Dermis blood vessel endothelial cell (primary cell): Measurements from ENCODE around the gene CYP4F3. TPM values are rescaled to one million over a fixed set of nuclear protein-coding genes. Genes with fewer than 3 reads are reported as not detected.
"Not testable (repeated sequence)": the region's sequence is repeated elsewhere in the genome, so short reads cannot be mapped to it uniquely, and the experiment has no call there.

ENCODE experiments used
- DNase-seq: peaks from one replicate; pipeline ENCODE4 v3.0.0; 2010
- total RNA-seq: library from RNA; depleted of rRNA; stranded (reverse); fragments of >200 nt; gene quantifications from 2 replicates; pipeline ENCODE4 v1.2.3, GENCODE V29; 2014

The CYP4F3 gene, protein sequence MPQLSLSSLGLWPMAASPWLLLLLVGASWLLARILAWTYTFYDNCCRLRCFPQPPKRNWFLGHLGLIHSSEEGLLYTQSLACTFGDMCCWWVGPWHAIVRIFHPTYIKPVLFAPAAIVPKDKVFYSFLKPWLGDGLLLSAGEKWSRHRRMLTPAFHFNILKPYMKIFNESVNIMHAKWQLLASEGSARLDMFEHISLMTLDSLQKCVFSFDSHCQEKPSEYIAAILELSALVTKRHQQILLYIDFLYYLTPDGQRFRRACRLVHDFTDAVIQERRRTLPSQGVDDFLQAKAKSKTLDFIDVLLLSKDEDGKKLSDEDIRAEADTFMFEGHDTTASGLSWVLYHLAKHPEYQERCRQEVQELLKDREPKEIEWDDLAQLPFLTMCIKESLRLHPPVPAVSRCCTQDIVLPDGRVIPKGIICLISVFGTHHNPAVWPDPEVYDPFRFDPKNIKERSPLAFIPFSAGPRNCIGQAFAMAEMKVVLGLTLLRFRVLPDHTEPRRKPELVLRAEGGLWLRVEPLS
- not detected in 2 replicates for total RNA-seq

DNA sequence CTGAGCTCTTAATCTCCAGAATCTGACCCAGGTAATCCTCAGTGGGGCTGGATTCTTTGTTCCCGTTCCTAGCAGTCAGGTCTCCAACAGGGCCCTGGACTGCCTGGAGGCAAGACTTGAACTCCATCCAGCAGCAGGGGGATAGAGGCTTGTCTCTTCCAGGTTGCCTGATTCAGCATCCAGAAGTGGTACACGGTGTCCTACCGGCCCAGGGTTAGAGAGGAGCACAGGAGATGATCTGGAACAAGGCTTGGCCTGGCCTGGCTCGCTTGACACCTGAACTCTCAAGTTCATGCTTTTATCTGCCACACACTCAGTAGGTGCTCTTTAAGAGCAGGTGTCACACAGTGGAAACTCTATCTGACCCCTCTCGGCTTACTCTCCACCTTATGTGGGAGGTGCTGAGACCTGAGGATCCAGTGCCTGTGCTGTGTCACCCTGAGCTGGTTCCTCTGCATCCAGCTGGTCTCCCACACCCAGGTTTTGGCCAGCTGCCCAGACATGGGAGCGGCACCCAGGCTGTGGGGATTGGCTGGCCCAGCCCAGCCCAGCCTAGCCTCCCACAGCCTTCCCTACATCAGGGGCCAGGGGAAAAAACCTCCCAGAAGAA lies at the start of gene CYP4F3:
Gene CYP4F3 (plus strand): TSS at position 604 of the 610 bp plus-strand sequence. CDS start 519 bp downstream, outside the sequence.
- no peak for DNase-seq

- DNase-seq, result no peak
These were observed 48.9 kb upstream of the CYP4F3 start for GRCh38 chr19:15591796-15592195.

DNA sequence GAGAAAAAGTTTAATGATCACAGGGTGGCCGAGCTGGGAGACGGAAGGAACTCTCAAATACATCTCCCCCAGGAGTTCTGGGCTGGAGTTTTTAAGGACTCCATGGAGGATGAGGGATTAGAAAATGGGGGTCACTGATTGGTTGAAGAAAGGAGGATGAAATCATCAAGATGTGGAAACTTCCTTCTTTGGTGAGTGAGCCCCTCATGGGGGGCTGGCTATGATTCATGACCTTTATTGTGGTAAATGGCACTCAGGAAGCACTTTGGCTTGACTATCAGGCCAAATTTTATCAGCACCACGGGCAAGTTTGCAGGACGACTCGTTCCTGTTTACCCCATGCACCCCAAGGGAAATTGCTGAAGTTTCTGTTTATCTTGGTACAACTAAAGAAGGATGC lies 48.2 kb upstream of the CYP4F3 start:
- DNase-seq, result not testable (repeated sequence)

- not testable (repeated sequence) for DNase-seq
These were observed 46.9 kb upstream of the CYP4F3 start for GRCh38 chr19:15593766-15594165.

- DNase-seq, result no peak
These were observed 45.6 kb upstream of the CYP4F3 start for GRCh38 chr19:15595069-15595468.

- not testable (repeated sequence) for DNase-seq
These were observed 32.4 kb upstream of the CYP4F3 start for GRCh38 chr19:15607978-15608925.

DNA sequence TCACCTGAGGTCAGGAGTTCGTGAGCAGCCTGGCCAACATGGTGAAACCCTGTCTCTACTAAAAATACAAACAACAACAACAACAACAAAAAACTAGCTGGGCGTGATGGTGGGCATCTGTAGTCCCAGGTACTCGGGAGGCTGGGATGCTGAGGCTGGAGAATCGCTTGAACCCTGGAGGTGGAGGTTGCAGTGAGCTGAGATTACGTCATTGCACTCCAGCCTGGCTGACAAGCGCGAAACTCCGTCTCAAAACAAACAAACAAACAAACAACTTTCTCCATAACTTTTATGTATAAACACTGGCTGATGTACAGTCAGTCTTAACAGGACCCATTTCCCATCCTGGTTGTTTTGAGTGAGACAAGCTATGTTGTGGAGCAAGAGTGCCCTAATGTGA lies 31.4 kb upstream of the CYP4F3 start:
- no peak for DNase-seq

DNA sequence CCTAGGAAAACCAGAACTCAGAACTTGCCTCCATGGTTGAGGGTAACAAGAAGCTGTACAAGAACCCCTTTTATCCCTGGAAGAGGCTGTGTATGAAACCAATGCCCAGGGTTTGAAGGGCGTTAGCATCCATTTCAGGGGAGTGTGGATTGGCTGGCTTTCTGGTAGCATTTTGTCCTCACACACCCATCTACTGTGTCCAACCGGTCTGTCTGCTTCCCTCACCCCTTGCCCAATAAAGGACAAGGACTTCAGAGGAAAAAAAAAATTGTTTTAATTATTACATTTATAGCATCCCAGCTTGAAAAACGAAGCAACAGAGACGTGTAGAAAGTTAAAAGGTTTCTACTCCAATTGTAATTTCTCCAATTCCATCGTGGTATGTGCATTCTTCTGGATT lies 28.4 kb upstream of the CYP4F3 start:
- no peak for DNase-seq

DNA sequence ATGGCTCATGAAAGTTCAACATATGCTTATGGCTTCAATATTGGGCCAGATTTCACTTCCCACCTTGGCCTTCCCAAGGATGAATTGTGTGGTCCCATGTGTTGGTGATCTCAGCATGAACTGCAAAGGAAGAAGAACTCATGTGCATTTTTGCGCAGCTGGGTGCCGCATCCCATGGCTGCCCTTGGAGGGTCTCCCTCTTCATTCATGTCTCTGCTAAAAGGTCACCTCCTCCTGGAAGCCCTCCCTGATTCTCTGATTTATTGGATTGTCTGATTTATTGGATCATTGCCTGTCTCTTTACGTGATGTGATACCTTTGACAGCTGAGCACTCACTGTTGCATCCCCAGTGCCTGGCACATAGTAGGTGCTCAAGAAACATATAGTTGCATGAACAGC lies 27.4 kb upstream of the CYP4F3 start:
- DNase-seq, result no peak

DNA sequence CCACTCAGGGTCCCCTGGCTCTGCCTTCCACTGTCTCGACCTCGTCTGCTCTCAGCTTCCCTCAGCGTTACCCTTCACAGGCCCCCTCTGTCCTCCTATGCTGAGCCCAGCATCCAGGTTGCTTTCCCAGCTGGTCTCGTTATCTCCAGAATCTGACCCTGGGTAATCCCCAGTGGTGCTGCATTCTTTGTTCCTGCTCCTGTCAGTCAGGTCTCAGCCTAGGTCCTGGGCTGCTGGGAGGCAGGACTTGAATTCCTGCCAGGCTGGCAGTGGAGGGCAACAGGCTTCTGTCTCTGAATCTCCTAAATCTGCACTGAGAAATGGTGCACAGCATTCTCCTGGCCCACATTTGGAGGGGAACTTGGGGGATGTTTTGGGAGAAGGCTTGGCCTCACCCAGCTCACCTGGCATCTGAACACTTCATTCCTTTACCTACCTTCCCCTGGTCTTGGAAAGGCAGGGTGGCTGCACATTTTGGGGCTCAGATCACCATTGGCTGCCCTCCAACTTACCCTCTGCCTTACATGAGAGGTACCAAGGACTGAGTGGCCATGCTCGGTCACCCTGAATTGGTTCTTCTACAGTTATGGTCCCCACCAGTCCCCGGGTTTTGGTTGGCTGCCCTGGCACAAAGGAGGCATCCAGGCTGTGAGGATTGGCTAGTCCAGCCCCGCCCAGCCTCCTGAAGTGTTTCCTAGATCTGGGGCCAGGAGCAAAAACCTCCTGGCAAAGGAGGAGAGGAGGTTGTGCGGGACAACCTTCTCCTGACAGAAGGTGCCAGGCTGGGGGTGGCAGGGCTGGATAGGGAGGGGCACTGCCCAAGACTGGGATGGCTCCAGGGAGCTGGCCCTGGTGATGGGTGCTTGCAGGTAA lies 26.0 kb upstream of the CYP4F3 start, which contains the start of gene CYP4F8:
Gene CYP4F8 (plus strand): TSS at position 712 of the 873 bp plus-strand sequence. CDS start 399 bp downstream, outside the sequence.
- no peak for DNase-seq

DNA sequence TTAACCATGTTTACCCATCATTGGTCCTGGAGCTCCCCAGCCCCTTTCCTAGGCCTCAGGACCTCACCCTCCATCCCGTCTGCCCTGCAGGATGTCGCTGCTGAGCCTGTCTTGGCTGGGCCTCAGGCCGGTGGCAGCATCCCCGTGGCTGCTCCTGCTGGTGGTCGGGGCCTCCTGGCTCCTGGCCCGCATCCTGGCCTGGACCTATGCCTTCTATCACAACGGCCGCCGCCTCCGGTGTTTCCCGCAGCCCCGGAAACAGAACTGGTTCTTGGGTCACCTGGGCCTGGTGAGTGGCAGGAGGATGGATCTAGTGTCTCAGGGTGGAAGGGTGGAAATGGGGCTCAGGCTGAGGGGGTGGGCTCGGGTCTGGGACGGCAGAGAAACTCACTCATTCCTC lies 25.2 kb upstream of the CYP4F3 start:
- no peak for DNase-seq

DNA sequence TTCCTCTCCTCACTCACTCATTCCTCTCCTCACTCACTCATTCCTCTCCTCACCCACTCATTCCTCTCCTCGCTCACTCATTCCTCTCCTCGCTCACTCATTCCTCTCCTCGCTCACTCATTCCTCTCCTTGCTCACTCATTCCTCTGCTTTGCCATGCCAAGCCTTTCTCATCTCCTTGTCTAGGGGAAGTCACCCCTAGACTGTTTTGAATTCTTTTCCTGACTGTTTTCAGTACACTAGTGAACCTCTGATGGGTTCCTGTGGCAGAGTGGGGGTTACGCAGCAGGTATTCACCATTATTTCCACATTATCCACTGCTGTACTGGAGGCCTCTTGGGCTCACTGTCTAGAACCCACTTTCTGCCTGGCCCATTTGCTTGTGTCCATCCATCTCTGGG lies 24.5 kb upstream of the CYP4F3 start:
- no peak for DNase-seq

DNA sequence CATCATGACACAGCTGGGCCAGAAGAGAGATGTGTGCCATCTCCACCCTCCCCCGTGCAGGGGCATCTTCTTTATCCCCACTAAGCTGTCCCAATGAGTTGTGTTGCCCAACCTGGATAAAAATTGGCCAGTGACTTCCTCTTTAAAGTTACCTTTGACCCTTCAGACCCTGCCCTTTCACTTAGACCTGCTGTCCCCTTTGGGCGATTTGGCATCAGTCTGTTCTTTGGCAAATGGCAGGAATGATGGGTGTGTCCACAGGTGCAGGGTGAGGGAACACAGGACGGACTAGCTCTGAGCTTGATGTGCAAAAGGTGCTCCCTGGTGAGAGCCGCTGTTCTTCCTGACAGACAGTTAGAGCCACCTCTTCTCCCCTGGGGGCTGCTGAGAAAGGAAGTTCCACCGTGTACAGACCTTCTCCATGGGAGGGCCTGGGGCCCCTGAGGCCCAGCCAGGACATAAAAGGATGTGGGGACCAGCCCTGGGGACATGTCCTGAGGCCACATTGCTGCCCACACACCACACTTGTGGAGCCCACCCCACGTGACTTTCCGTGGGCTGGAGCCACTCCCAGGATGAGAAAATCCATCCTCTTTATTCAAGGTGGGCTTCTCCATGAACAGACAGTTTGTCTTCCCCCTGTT lies 23.9 kb upstream of the CYP4F3 start:
- DNase-seq, result no peak

GRCh38 chr19:15618321-15618720 lies 22.4 kb upstream of the CYP4F3 start:
- DNase-seq, result no peak

DNA sequence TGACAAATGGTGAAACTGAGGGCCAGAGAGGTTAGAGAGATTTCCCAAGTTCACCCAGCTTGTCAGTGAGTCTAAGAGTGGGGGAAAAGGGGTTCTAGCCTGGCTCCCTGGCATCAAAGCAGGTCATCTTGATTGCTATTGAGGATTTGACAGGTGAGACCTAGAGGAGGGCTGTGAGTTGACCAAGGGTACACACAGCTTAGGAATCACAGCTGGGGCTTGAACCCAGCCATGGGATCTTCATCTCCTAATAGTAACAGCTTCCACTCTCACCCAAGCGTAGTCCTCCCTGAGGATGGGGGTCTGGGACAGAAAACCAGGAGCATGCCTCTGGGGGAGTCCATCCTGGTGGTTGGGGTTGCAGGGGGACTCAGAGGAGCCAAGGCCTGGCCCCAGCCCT lies 18.9 kb upstream of the CYP4F3 start:
- DNase-seq, result no peak

DNA sequence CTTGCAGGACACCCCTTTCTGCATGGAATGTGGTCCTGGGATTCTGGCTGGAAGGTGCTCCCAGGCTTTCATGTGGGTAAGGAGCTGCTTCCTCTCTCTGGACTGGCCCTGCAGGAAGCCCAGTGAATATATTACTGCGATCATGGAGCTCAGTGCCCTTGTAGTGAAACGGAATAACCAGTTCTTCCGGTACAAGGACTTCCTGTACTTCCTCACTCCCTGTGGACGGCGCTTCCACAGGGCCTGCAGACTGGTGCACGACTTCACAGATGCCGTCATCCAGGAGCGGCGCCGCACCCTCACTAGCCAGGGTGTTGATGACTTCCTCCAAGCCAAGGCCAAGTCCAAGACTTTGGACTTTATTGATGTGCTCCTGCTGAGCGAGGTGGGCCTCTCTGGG lies 17.7 kb upstream of the CYP4F3 start:
- no peak for DNase-seq

DNA sequence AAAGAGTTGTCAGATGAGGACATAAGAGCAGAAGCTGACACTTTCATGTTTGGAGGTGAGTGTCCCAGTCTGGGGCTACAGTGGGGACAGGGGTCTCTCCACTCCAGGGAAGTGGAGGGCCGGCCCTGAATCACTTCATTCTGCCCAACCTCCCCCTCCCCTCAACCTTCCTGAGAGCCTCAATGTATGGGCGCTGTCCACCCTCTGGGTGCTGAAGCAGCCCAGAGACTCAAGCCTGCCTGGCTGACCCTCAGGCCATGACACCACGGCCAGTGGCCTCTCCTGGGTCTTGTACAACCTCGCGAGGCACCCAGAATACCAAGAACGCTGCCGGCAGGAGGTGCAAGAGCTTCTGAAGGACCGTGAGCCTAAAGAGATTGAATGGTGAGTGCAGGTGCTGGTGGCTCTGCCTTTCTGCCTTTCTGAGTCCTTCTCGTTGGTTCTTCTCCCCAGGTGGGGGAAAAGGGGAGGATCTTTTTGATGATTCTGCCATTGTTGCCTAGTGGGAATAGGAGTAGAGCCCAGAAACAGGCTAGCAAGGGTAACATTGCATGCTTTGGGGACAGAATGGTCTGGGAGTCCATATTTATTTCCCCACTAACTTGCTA lies 16.9 kb upstream of the CYP4F3 start:
- DNase-seq, result peak; percentile 8

- DNase-seq, result no peak
These were observed 12.3 kb upstream of the CYP4F3 start for GRCh38 chr19:15628236-15629002.

DNA sequence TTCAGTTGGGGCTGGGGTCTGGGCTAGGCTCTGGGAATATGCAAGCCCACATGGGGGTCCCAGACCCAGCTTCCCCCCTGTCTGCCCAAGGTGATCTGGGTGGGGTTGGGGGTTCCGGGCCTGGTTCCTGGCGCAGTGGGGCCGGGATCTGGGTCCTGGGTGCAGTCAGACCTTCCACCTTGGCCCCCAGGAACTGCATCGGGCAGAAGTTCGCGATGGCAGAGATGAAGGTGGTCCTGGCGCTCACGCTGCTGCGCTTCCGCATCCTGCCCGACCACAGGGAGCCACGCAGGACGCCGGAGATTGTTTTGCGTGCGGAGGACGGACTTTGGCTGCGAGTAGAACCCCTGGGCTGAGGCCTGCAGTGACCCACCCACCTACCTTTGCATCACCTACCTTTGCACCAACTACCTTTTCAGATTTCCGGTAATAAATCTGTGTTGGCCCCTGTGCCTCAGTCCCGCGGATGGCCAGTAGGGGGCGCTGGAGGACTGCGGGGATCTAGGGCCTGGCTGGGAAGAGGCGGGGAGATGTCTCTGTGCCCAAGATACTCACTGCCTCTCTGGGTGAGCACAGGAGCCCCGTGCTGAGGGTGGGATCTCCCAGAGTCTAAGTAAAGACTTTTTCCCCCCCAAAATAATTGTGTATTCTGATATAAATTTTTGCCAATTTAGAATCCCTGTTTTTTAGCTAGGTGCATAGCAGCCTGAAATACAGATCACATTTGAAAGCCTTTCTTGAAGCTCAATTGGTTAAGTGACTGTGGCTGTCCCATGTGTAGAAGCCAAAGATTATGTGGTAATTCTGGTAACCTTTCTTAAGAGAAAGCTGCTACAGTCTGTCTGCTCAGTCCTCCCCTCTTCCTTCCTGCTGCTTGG lies 11.5 kb upstream of the CYP4F3 start:
- DNase-seq, result peak; percentile 76
